ENCODE results near the gene MOXD1.
"Not testable (repeated sequence)": the region's sequence is repeated elsewhere in the genome, so short reads cannot be mapped to it uniquely, and the experiment has no call there.

MOXD1 gene

GRCh38 chr6:132344811-132345210, 56.5 kb downstream of the MOXD1 start:
- DNase-seq: no peak

- peak; percentile 17 for DNase-seq
Observed at GRCh38 chr6:132341646-132342045, 59.6 kb downstream of the MOXD1 start.

- DNase-seq: no peak
Observed at GRCh38 chr6:132334521-132334885, 66.8 kb downstream of the MOXD1 start.

- DNase-seq: peak; percentile 95
Observed at GRCh38 chr6:132333639-132334520, 67.4 kb downstream of the MOXD1 start.

GRCh38 chr6:132330759-132331158, 70.5 kb downstream of the MOXD1 start:
- DNase-seq: no peak

GRCh38 chr6:132322398-132322797, 78.9 kb downstream of the MOXD1 start:
- no peak for DNase-seq

- DNase-seq: peak; percentile 69
Observed at GRCh38 chr6:132320007-132320406, 81.3 kb downstream of the MOXD1 start.

GRCh38 chr6:132316970-132317369, 84.3 kb downstream of the MOXD1 start:
- no peak for DNase-seq

GRCh38 chr6:132314432-132314831, 86.8 kb downstream of the MOXD1 start:
- no peak for DNase-seq

- no peak for DNase-seq
Observed at GRCh38 chr6:132310921-132311320, 90.4 kb downstream of the MOXD1 start.

GRCh38 chr6:132310151-132310550, 91.1 kb downstream of the MOXD1 start:
- DNase-seq: not testable (repeated sequence)

- no peak for DNase-seq
Observed at GRCh38 chr6:132304891-132305305, 96.4 kb downstream of the MOXD1 start.

GRCh38 chr6:132300323-132300949, 100.8 kb downstream of the MOXD1 start:
- peak; percentile 50 for DNase-seq

- peak; percentile 43 for DNase-seq
Observed at GRCh38 chr6:132298344-132298949, 102.8 kb downstream of the MOXD1 start.

GRCh38 chr6:132289756-132290155, 111.5 kb downstream of the MOXD1 start:
- DNase-seq: peak; percentile 44

GRCh38 chr6:132287101-132287500, 114.2 kb downstream of the MOXD1 start:
- DNase-seq: no peak

- no peak for DNase-seq
Observed at GRCh38 chr6:132286298-132287019, 114.8 kb downstream of the MOXD1 start.

GRCh38 chr6:132285004-132285780, 116.1 kb downstream of the MOXD1 start:
- no peak for DNase-seq

- no peak for DNase-seq
Observed at GRCh38 chr6:132282696-132283095, 118.6 kb downstream of the MOXD1 start.

- DNase-seq: no peak
Observed at GRCh38 chr6:132280436-132280835, 120.8 kb downstream of the MOXD1 start.

GRCh38 chr6:132279592-132280139, 121.6 kb downstream of the MOXD1 start:
- DNase-seq: peak; percentile 67
